T-cell (primary cell): ENCODE results near the gene CTDSP1. TPM values are rescaled to one million over a fixed set of nuclear protein-coding genes. Genes with fewer than 3 reads are reported as not detected.

Source experiments
- ATAC-seq, 4 experiments: fragments of 200-7000 bp in 3 of 4; fragments of 150-1000 bp in 1 of 4; cut with Tn5 transposase; replicated peaks in 1 of 4; 1 replicate in 3 of 4; 2 replicates in 1 of 4; pipeline ENCODE4 v1.10.0; 2021; ENCODE audit warnings: moderate library complexity in 3 of 4, mild to moderate bottlenecking in 2 of 4, moderate number of reproducible peaks in 1 of 4
- CTCF ChIA-PET, 2 donors: fragments of 300-600 bp; sonication (Branson Sonifier 250); formaldehyde crosslinking; loops; one replicate each; lab custom pipeline; 2022; ENCODE audit warnings: antibody characterized with exemption in 2 of 2; lab: Charles Lee
- POLR2A ChIA-PET, 2 donors: fragments of 300-600 bp; sonication (Branson Sonifier 250); formaldehyde crosslinking; loops; one replicate each; lab custom pipeline; 2022; ENCODE audit warnings: antibody characterized with exemption in 2 of 2; lab: Charles Lee
- DNase-seq, 35 experiments: peaks; one replicate each; pipeline versions ENCODE4 v3.0.0 to v3.0.0-alpha.2; 2013 to 2023
- H3K27ac ChIP-seq: one replicate; pipeline ENCODE4 v1.5.1; 2013; ENCODE audit warnings: low read length
- H3K27me3 ChIP-seq, 2 experiments: replicated peaks in 1 of 2; 1 replicate in 1 of 2; 2 replicates in 1 of 2; pipeline versions ENCODE4 v1.6.1 to v1.7.0; 2013; ENCODE audit warnings: low read length in 1 of 2, mixed read lengths in 1 of 2; ENCODE audit not compliant: control insufficient read depth in 2 of 2, insufficient read depth in 2 of 2; ENCODE audit errors: extremely low read depth in 1 of 2
- H3K36me3 ChIP-seq, 2 donors: 1 replicate in 1 of 2; 2 replicates in 1 of 2; pipeline versions ENCODE4 v1.6.1 to v1.7.0; 2013; ENCODE audit warnings: low read length in 1 of 2; ENCODE audit not compliant: control insufficient read depth in 2 of 2, insufficient read depth in 1 of 2; ENCODE audit errors: extremely low read depth in 1 of 2
- H3K4me1 ChIP-seq, 2 experiments: 1 replicate in 1 of 2; 2 replicates in 1 of 2; pipeline versions ENCODE4 v1.6.1 to v1.7.0; 2013; ENCODE audit warnings: low read length in 2 of 2, mixed read lengths in 1 of 2; ENCODE audit not compliant: insufficient read depth in 2 of 2, control insufficient read depth in 1 of 2; ENCODE audit errors: extremely low read depth in 1 of 2
- H3K4me3 ChIP-seq, 2 donors: 1 replicate in 1 of 2; 2 replicates in 1 of 2; pipeline versions ENCODE4 v1.5.1 to v1.7.0; 2013; ENCODE audit warnings: mild to moderate bottlenecking in 2 of 2, low read length in 1 of 2, moderate library complexity in 1 of 2; ENCODE audit not compliant: control insufficient read depth in 1 of 2; ENCODE audit errors: extremely low read depth in 1 of 2
- H3K9me3 ChIP-seq: 2 replicates; pipeline ENCODE4 v1.7.0; 2013
- H3K27ac Mint-ChIP-seq, 2 donors: one replicate each; pipeline ENCODE4 v1.8.0; 2020 to 2021; ENCODE audit warnings: mild to moderate bottlenecking in 2 of 2, mixed read lengths in 2 of 2
- H3K27me3 Mint-ChIP-seq, 2 donors: one replicate each; pipeline ENCODE4 v1.8.0; 2021 to 2022; ENCODE audit warnings: mixed read lengths in 2 of 2
- H3K36me3 Mint-ChIP-seq: one replicate; pipeline ENCODE4 v1.8.0; 2021; ENCODE audit warnings: mixed read lengths
- H3K4me1 Mint-ChIP-seq, 3 donors: one replicate each; pipeline ENCODE4 v1.8.0; 2020 to 2022; ENCODE audit warnings: mixed read lengths in 3 of 3, mild to moderate bottlenecking in 1 of 3
- H3K4me3 Mint-ChIP-seq, 3 donors: one replicate each; pipeline ENCODE4 v1.8.0; 2020 to 2022; ENCODE audit warnings: mild to moderate bottlenecking in 3 of 3, mixed read lengths in 3 of 3, moderate library complexity in 3 of 3
- H3K9me3 Mint-ChIP-seq, 3 donors: one replicate each; pipeline ENCODE4 v1.8.0; 2020 to 2022; ENCODE audit warnings: mixed read lengths in 3 of 3
- WGBS: methylation state at CpG from one replicate; pipeline ENCODE4 v1.1.5; 2013; ENCODE audit warnings: missing lambda C conversion rate; ENCODE audit not compliant: insufficient coverage; 5-methylcytosine and 5-hydroxymethylcytosine counted together
- total RNA-seq, 35 experiments: library from RNA in 6 of 35; stranded (reverse) in 6 of 35; fragments of 120-200 nt in 1 of 35; gene quantifications; one replicate each; pipeline versions ENCODE4 v1.2.1 to v1.2.4 and lab custom pipeline; 2013 to 2026

Gene CTDSP1
- total RNA-seq, 5 donors from 2014 or later (not counting 1 experiment from before 2014, with no cell fraction given): 105 to 200 (median 195) TPM

GRCh38 chr2:218395826-218396687, 3.6 kb upstream of the CTDSP1 start:
- Mint-ChIP-seq H3K9me3 (no peaks in the 10 kb centered on the region), H3K27ac (peak overlapping the region; percentile 98 to 99), H3K4me3 (peak overlapping the region; percentile 90 to 93 (median 92)), H3K36me3 (no peaks in the 10 kb centered on the region), H3K4me1 (peaks cover 32 to 48% (median 39%) of the 10 kb centered on the region in 3 donors), H3K27me3 (no peaks in the 10 kb centered on the region)
- Histone ChIP-seq H3K4me1 (peaks cover 26 to 65% of the 10 kb centered on the region in 2 experiments), H3K27ac (peak overlapping the region; percentile 99), H3K36me3 (no peaks in the 10 kb centered on the region), H3K4me3 (peak overlapping the region; percentile 84 to 98), H3K27me3 (no peaks in the 10 kb centered on the region), H3K9me3 (no peaks in the 10 kb centered on the region)
- ChIA-PET CTCF (interaction anchor here (0.6 to 1.8 kb wide), 16 partner anchors 8 to 167 kb away, joined by 3 to 21 read pairs (median 5); partner anchors contain the start of genes AAMP (in 1 of the 2), PNKD (in 1 of the 2) and TMBIM1 (in 1 of the 2)), POLR2A (interaction anchor here (0.6 to 0.9 kb wide), 5 partner anchors 11 to 1099 kb away, joined by 3 to 8 read pairs (median 3); partner anchors contain the start of genes PNKD (in 1 of the 2) and TUBA4A (in 1 of the 2))
- WGBS: 4% methylated on average over 37 of the region's 57 CpGs
- ATAC-seq: peak; percentile 59 to 74 (median 66)
- peak; percentile 90 to 96 (median 93) for DNase-seq

- H3K27me3 Mint-ChIP-seq: no peaks in the 10 kb centered on the region
- H3K4me1 Mint-ChIP-seq: peaks cover 40 to 55% (median 46%) of the 10 kb centered on the region in 3 donors
- peak overlapping the region; percentile 98 to 99 for H3K27ac Mint-ChIP-seq
- Histone ChIP-seq H3K9me3 (no peaks in the 10 kb centered on the region), H3K36me3 (peaks cover 0 to 6% of the 10 kb centered on the region in 2 donors), H3K4me1 (peaks cover 28 to 73% of the 10 kb centered on the region in 2 experiments), H3K27me3 (no peaks in the 10 kb centered on the region), H3K27ac (peak overlapping the region; percentile 99), H3K4me3 (peak overlapping the region; percentile 84 to 98)
- H3K36me3 Mint-ChIP-seq: no peaks in the 10 kb centered on the region
- ATAC-seq (peak; percentile 13 to 26 (median 21)), DNase-seq (peak; percentile 65 to 88 (median 80))
- ChIA-PET CTCF (interaction anchor here (0.6 to 1.8 kb wide), 14 partner anchors 8 to 315 kb away, joined by 3 to 21 read pairs (median 5); partner anchors contain the start of genes AAMP (in 1 of the 2), PNKD (in 1 of the 2) and TMBIM1 (in 1 of the 2)), POLR2A (interaction anchor here (0.6 kb wide), 3 partner anchors 79 to 1098 kb away, joined by 3 to 6 read pairs (median 3); partner anchors contain the start of gene TUBA4A (in 1 of the 2))
- 0% methylated on average over 20 of the region's 27 CpGs for WGBS
- no peaks in the 10 kb centered on the region for H3K9me3 Mint-ChIP-seq
- H3K4me3 Mint-ChIP-seq: peak overlapping the region; percentile 90 to 93 (median 92)
These were observed 2.8 kb upstream of the CTDSP1 start for GRCh38 chr2:218396688-218397462.

GRCh38 chr2:218397463-218397819, 2.2 kb upstream of the CTDSP1 start:
- Histone ChIP-seq H3K27me3 (no peaks in the 10 kb centered on the region), H3K4me1 (peaks cover 28 to 79% of the 10 kb centered on the region in 2 experiments), H3K9me3 (no peaks in the 10 kb centered on the region)

GRCh38 chr2:218397820-218398436, 1.7 kb upstream of the CTDSP1 start:
- Mint-ChIP-seq H3K27me3 (no peaks in the 10 kb centered on the region), H3K27ac (peak overlapping the region; percentile 98 to 99), H3K36me3 (peaks cover under 1% of the 10 kb centered on the region), H3K9me3 (no peaks in the 10 kb centered on the region), H3K4me1 (peaks cover 45 to 55% (median 52%) of the 10 kb centered on the region in 3 donors), H3K4me3 (peak overlapping the region; percentile 90 to 93 (median 92))
- Histone ChIP-seq H3K36me3 (peaks cover 1 to 16% of the 10 kb centered on the region in 2 donors), H3K27ac (peak overlapping the region; percentile 99), H3K27me3 (no peaks in the 10 kb centered on the region), H3K4me1 (peaks cover 28 to 84% of the 10 kb centered on the region in 2 experiments), H3K4me3 (peak overlapping the region; percentile 84 to 98), H3K9me3 (no peaks in the 10 kb centered on the region)
- 2% methylated on average over 29 of the region's 35 CpGs for WGBS
- ChIA-PET POLR2A (no interaction called here), CTCF (interaction anchor here in 1 of 2 donors (1.1 kb wide), 1 partner anchor 314 kb away, joined by 3 read pairs; no protein-coding TSS in a partner anchor)
- DNase-seq (peak in 17 of 35 experiments; percentile 30 to 64 (median 43)), ATAC-seq (peak in 2 of 4 experiments; percentile 8 to 11)

More at GRCh38 chr2:218397463-218397819, 2.2 kb upstream of the CTDSP1 start:
- CTCF ChIA-PET: interaction anchor here (0.9 to 1.7 kb wide), 4 partner anchors 10 to 315 kb away, joined by 3 to 21 read pairs (median 6); partner anchors contain the start of gene TMBIM1 (in 1 of the 2)
- H3K36me3 ChIP-seq: peaks cover 0 to 11% of the 10 kb centered on the region in 2 donors
- no peak for DNase-seq
- peak overlapping the region; percentile 98 to 99 for H3K27ac Mint-ChIP-seq
- peaks cover 43 to 55% (median 50%) of the 10 kb centered on the region in 3 donors for H3K4me1 Mint-ChIP-seq
- POLR2A ChIA-PET: no interaction called here
- no peaks in the 10 kb centered on the region for H3K27me3 Mint-ChIP-seq
- 8% methylated on average over 4 of the region's 12 CpGs for WGBS
- no peaks in the 10 kb centered on the region for H3K9me3 Mint-ChIP-seq
- H3K36me3 Mint-ChIP-seq: no peaks in the 10 kb centered on the region
- no peak for ATAC-seq
- peak overlapping the region; percentile 90 to 93 (median 92) for H3K4me3 Mint-ChIP-seq
- H3K4me3 ChIP-seq: peak overlapping the region; percentile 84 to 98
- H3K27ac ChIP-seq: peak overlapping the region; percentile 99

GRCh38 chr2:218398437-218399390, 954 bp upstream of the CTDSP1 start:
- H3K4me3 Mint-ChIP-seq: peak overlapping the region; percentile 90 to 93 (median 92)
- Histone ChIP-seq H3K4me1 (peaks cover 28 to 85% of the 10 kb centered on the region in 2 experiments), H3K36me3 (peaks cover 7 to 24% of the 10 kb centered on the region in 2 donors), H3K27ac (peak overlapping the region; percentile 99), H3K4me3 (peak overlapping the region; percentile 84 to 98), H3K9me3 (no peaks in the 10 kb centered on the region), H3K27me3 (no peaks in the 10 kb centered on the region)
- ChIA-PET CTCF (no interaction called here), POLR2A (no interaction called here)
- H3K4me1 Mint-ChIP-seq: peaks cover 51 to 60% (median 57%) of the 10 kb centered on the region in 3 donors
- DNase-seq: peak; percentile 42 to 79 (median 61)
- H3K9me3 Mint-ChIP-seq: no peaks in the 10 kb centered on the region
- peak overlapping the region; percentile 98 to 99 for H3K27ac Mint-ChIP-seq
- H3K27me3 Mint-ChIP-seq: no peaks in the 10 kb centered on the region
- WGBS: under 1% methylated on average over 48 of the region's 95 CpGs
- peaks cover 8% of the 10 kb centered on the region for H3K36me3 Mint-ChIP-seq
- ATAC-seq: peak; percentile 9 to 20 (median 16)
